Esophagus muscularis mucosa (tissue), 4 donors: ENCODE data around the gene MYRF. TPM values are rescaled to one million over a fixed set of nuclear protein-coding genes. Genes with fewer than 3 reads are reported as not detected.

Experiments
- DNase-seq: peaks from one replicate; pipeline ENCODE4 v3.0.0-alpha.2; 2017; ENCODE audit errors: extremely low spot score
- H3K27ac ChIP-seq, 4 donors: fragments of 200-600 bp; sonication (generic); replicated peaks in 1 of 4; 1 replicate in 3 of 4; 2 replicates in 1 of 4; pipeline ENCODE4 v1.5.1; 2016 to 2019; ENCODE audit warnings: mild to moderate bottlenecking in 1 of 4
- H3K27me3 ChIP-seq, 4 donors: fragments of 200-600 bp; sonication (generic); one replicate each; pipeline versions ENCODE4 v1.5.1 to v1.6.0; 2016 to 2019
- H3K36me3 ChIP-seq, 4 donors: fragments of 200-600 bp; sonication (generic); one replicate each; pipeline ENCODE4 v1.5.1; 2016 to 2019
- H3K4me1 ChIP-seq, 4 donors: fragments of 200-600 bp; sonication (generic); one replicate each; pipeline ENCODE4 v1.5.1; 2016 to 2019
- H3K4me3 ChIP-seq, 4 donors: fragments of 200-600 bp; sonication (generic); 1 replicate in 2 of 4; 2 replicates in 2 of 4; pipeline ENCODE4 v1.5.1; 2016 to 2019; ENCODE audit warnings: mild to moderate bottlenecking in 4 of 4, moderate library complexity in 1 of 4
- H3K9me3 ChIP-seq, 4 donors: fragments of 200-600 bp; sonication (generic); 1 replicate in 3 of 4; 2 replicates in 1 of 4; pipeline ENCODE4 v1.5.1; 2016 to 2019
- EP300 ChIP-seq: sonication (generic); formaldehyde crosslinking; IDR thresholded peaks from one replicate; pipeline ENCODE4 v1.6.1; 2017; ENCODE audit warnings: antibody characterized with exemption
- POLR2A ChIP-seq: fragments of 450-650 bp; IDR thresholded peaks from one replicate; pipeline ENCODE4 v1.6.1; 2017; ENCODE audit warnings: antibody characterized with exemption, moderate library complexity, mild to moderate bottlenecking, low read depth
- POLR2AphosphoS5 ChIP-seq, 2 donors: sonication (generic); formaldehyde crosslinking; IDR thresholded peaks; one replicate each; pipeline ENCODE4 v1.6.1; 2017; ENCODE audit warnings: antibody characterized with exemption in 2 of 2
- WGBS: methylation state at CpG from one replicate; pipeline ENCODE4 v1.1.5; 2018; 5-methylcytosine and 5-hydroxymethylcytosine counted together
- intact Hi-C: fragments of 100-400 bp; cut with DNase I; formaldehyde crosslinking; loops from one replicate; pipeline ENCODE4 v1.15.1; 2023
- total RNA-seq, 4 donors: library from RNA; depleted of rRNA; stranded (reverse); fragments of >200 nt; gene quantifications; one replicate each; pipeline versions ENCODE4 v1.1.0 to v1.2.1, GENCODE V29; 2016
- TF ChIP-seq, protein P1 (sequence below), 3 experiments: fragments of 200-600 bp in 2 of 3; fragments of 450-650 bp in 1 of 3; sonication (generic) in 2 of 3; IDR thresholded peaks; one replicate each; pipeline ENCODE4 v1.5.1; 2017 to 2019; ENCODE audit warnings: antibody characterized with exemption in 3 of 3, mild to moderate bottlenecking in 2 of 3, moderate library complexity in 1 of 3

The MYRF gene
- total RNA-seq, 4 donors from 2014 or later = under 0.01 to 0.71 (median 0.40) TPM

- H3K27me3 ChIP-seq = no peaks in the 10 kb centered on the region
- peaks cover 25 to 51% (median 37%) of the 10 kb centered on the region in 4 donors for H3K4me1 ChIP-seq
- no peak overlapping the region for H3K4me3 ChIP-seq
- peaks cover 4 to 22% (median 18%) of the 10 kb centered on the region in 4 donors for H3K36me3 ChIP-seq
- 92% methylated on average over 4 of the region's 4 CpGs for WGBS
- H3K9me3 ChIP-seq = no peaks in the 10 kb centered on the region
- intact Hi-C loops = loop anchor here (10.0 kb wide), 1 partner anchor 290 kb away; no protein-coding TSS in a partner anchor
- TF ChIP-seq POLR2A (no peak), POLR2AphosphoS5 (IDR thresholded peaks at IDR 0.05) (no peak), EP300 (no peak)
- TF ChIP-seq, protein P1, sequence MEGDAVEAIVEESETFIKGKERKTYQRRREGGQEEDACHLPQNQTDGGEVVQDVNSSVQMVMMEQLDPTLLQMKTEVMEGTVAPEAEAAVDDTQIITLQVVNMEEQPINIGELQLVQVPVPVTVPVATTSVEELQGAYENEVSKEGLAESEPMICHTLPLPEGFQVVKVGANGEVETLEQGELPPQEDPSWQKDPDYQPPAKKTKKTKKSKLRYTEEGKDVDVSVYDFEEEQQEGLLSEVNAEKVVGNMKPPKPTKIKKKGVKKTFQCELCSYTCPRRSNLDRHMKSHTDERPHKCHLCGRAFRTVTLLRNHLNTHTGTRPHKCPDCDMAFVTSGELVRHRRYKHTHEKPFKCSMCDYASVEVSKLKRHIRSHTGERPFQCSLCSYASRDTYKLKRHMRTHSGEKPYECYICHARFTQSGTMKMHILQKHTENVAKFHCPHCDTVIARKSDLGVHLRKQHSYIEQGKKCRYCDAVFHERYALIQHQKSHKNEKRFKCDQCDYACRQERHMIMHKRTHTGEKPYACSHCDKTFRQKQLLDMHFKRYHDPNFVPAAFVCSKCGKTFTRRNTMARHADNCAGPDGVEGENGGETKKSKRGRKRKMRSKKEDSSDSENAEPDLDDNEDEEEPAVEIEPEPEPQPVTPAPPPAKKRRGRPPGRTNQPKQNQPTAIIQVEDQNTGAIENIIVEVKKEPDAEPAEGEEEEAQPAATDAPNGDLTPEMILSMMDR (IDR thresholded peaks at IDR 0.05) = no peak
- no peak overlapping the region for H3K27ac ChIP-seq
- DNase-seq = no peak
Observed at GRCh38 chr11:61794579-61794978, 42.1 kb downstream of the MYRF start.

- Histone ChIP-seq H3K27ac (no peak overlapping the region), H3K4me3 (no peak overlapping the region), H3K27me3 (no peaks in the 10 kb centered on the region), H3K4me1 (peaks cover 25 to 43% (median 37%) of the 10 kb centered on the region in 4 donors), H3K36me3 (peaks cover 0 to 13% (median 10%) of the 10 kb centered on the region in 4 donors), H3K9me3 (no peaks in the 10 kb centered on the region)
- WGBS = 78% methylated on average over 11 of the region's 12 CpGs
- intact Hi-C loops = loop anchor here (5.0 to 10.0 kb wide), 3 partner anchors 77 to 312 kb away; no protein-coding TSS in a partner anchor
- no peak for DNase-seq
- TF ChIP-seq POLR2A = no peak
- TF ChIP-seq POLR2AphosphoS5 (IDR thresholded peaks at IDR 0.05) = no peak
- TF ChIP-seq EP300 = no peak
- TF ChIP-seq, protein P1 (IDR thresholded peaks at IDR 0.05) = no peak
Observed at GRCh38 chr11:61795459-61795858, 43.0 kb downstream of the MYRF start.

DNA sequence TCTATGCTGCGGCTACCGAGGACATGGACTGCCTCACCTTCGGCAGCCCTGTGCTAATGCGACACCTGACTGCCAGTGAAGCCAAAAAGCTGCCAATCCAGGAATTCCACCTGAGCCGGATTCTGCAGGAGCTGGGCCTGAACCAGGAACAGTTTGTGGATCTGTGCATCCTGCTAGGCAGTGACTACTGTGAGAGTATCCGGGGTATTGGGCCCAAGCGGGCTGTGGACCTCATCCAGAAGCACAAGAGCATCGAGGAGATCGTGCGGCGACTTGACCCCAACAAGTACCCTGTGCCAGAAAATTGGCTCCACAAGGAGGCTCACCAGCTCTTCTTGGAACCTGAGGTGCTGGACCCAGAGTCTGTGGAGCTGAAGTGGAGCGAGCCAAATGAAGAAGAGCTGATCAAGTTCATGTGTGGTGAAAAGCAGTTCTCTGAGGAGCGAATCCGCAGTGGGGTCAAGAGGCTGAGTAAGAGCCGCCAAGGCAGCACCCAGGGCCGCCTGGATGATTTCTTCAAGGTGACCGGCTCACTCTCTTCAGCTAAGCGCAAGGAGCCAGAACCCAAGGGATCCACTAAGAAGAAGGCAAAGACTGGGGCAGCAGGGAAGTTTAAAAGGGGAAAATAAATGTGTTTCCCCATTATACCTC is 43.6 kb downstream of the MYRF start:
- 94% methylated on average over 17 of the region's 18 CpGs for WGBS
- H3K27me3 ChIP-seq = no peaks in the 10 kb centered on the region
- TF ChIP-seq POLR2A (no peak), EP300 (no peak), POLR2AphosphoS5 (IDR thresholded peaks at IDR 0.05) (no peak)
- TF ChIP-seq, protein P1 (IDR thresholded peaks at IDR 0.05) = no peak
- H3K9me3 ChIP-seq = no peaks in the 10 kb centered on the region
- H3K4me3 ChIP-seq = no peak overlapping the region
- intact Hi-C loops = loop anchor here (2.0 to 10.0 kb wide), 4 partner anchors 76 to 311 kb away; no protein-coding TSS in a partner anchor
- peaks cover 0 to 11% (median 10%) of the 10 kb centered on the region in 4 donors for H3K36me3 ChIP-seq
- no peak overlapping the region for H3K27ac ChIP-seq
- H3K4me1 ChIP-seq = peaks cover 20 to 38% (median 34%) of the 10 kb centered on the region in 4 donors
- DNase-seq = no peak

- TF ChIP-seq POLR2A (no peak), POLR2AphosphoS5 (IDR thresholded peaks at IDR 0.05) (peak in 1 of 2 donors; percentile 36)
- TF ChIP-seq, protein P1 (IDR thresholded peaks at IDR 0.05) = peak; percentile 82 to 95 (median 85)
- intact Hi-C loops = loop anchor here (2.0 to 10.0 kb wide), 4 partner anchors 75 to 310 kb away; no protein-coding TSS in a partner anchor
- Histone ChIP-seq H3K9me3 (no peaks in the 10 kb centered on the region), H3K27me3 (no peaks in the 10 kb centered on the region), H3K36me3 (peaks cover 0 to 21% (median 15%) of the 10 kb centered on the region in 4 donors), H3K4me3 (peak overlapping the region in 1 of 4 donors; percentile 19), H3K27ac (peak overlapping the region; percentile 48 to 74 (median 68)), H3K4me1 (peaks cover 12 to 26% (median 24%) of the 10 kb centered on the region in 4 donors)
- WGBS = 31% methylated on average over 3 of the region's 3 CpGs
- DNase-seq = no peak
Observed at GRCh38 chr11:61797263-61797944, 45.0 kb downstream of the MYRF start.
